Retina (tissue), 1 donor: ENCODE results near the gene CCL11.

ENCODE experiments used
- DNase-seq: peaks from one replicate; pipeline ENCODE4 v3.0.0-alpha.2; 2016

CCL11 gene

DNA sequence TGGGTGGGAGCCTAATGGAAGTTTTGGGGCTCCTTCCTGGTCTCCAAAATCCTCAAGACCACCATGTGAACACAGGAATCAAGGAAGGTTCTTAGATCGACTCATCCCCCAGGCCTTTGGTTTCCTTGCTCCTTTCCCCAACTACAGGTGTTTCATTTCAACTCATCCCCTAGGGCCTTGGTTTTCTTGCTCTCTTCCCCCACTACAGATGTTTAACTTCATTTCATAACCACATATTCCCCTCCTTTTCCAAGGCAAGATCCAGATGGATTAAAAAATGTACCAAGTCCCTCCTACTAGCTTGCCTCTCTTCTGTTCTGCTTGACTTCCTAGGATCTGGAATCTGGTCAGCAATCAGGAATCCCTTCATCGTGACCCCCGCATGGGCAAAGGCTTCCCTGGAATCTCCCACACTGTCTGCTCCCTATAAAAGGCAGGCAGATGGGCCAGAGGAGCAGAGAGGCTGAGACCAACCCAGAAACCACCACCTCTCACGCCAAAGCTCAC lies at the start of gene CCL11:
TSS of gene CCL11 (plus strand) at position 457 of the 507 bp plus-strand sequence. CDS start 67 bp downstream, outside the sequence.
- DNase-seq, result no peak

DNA sequence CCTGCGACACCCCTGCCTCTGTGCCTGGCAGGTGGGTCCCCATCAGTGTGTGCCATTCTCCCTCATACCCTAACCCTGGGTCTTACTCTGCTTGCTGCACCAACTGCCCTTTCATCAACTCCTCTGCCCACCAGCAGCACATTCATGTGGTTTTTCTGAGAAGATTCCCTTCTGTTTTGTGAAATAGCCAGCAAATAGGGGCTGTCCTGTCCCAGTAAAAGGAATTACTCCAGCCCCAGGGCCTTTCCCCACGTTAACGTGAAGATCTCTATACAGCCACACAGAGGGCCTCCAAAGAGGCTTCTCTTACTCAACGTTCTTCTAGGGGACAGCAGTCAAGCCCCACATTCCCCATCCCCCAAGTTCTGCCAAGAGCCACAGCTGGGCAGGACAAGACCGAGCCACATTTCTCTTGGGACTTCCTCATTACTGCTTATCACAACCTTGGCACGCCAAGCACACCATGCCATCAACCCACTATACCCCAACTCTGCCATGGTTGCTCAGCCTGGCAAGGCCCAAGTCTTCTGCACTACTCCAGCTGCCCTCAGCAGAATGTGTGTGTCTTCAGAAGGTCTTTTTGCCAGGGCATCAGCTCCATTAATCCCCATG lies 49.2 kb upstream of the CCL11 start:
- DNase-seq, result no peak

DNA sequence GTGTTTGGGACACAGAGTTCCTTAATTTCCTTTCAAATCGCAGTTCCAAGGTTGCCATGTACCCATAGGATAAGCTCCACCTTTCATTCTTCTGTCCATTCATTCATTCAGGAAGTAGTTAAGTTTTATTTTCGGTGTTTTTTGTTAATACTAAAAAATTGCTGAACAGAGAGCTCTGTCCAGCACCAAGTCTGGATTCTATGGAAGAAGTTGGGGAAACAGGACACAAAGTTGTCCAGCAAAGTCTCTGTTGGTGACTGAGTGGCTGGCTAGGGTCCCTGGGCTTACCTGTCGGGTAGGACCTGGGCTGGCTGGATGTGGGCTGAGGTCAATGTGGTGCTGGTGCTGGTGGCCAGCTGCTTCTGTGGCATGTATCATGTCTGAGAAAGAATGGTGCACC lies 48.1 kb upstream of the CCL11 start:
- DNase-seq, result no peak

DNA sequence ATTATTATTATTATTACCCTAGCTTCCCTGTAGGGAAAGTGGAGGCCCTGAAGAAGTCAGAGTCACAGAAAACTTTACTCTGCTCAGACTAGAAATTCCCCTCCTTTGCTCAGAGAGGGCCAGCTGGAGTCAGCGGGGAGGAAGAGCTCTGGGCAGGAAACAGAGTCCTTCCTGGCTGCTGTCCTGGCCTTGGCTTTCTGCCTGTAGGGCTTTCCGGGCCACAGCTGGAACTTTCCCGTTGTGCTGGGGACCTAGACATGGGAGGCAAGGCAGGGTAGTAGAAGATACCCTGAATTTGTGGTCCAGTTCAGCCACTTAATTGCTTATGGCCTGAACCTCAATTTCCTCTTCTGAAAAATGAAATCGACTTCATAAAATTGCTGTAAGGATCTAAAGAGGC lies 44.5 kb upstream of the CCL11 start:
- DNase-seq, result no peak

DNA sequence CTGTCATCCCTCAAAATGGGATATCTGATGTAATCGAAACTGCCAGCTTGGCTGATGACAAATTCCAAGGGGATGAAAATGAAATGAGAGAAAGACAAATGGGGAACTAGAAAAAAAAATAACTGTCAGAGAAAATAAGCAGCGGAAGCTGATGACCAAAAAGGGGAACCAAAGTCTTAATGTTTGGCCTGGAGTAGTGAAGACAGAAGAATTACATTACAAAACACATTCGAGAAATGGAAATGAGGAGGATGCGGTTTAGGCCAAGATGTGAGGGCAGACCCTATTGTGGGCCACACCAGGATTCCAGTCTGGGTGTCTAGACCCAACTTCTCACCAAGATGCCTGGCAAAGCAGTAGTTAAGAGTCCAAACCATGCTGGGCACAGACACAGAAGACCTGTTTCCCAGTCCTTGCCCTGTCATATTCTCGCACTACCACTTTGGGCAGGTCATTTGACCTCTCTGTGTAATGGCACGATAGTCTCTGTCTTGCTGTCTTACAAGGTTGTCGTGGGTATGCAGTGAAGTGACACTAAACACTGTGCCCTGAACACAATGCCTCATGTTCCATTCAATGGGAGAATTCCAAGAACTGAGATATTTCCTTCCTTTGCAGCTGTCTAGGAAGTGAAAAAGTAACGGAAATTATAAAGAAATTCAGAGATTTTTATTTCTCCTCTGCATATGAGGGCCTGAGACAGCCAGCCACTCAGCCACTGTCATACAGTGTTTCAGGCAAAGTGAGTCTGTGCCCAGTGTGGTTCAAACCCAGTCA lies 42.8 kb upstream of the CCL11 start:
- no peak for DNase-seq

DNA sequence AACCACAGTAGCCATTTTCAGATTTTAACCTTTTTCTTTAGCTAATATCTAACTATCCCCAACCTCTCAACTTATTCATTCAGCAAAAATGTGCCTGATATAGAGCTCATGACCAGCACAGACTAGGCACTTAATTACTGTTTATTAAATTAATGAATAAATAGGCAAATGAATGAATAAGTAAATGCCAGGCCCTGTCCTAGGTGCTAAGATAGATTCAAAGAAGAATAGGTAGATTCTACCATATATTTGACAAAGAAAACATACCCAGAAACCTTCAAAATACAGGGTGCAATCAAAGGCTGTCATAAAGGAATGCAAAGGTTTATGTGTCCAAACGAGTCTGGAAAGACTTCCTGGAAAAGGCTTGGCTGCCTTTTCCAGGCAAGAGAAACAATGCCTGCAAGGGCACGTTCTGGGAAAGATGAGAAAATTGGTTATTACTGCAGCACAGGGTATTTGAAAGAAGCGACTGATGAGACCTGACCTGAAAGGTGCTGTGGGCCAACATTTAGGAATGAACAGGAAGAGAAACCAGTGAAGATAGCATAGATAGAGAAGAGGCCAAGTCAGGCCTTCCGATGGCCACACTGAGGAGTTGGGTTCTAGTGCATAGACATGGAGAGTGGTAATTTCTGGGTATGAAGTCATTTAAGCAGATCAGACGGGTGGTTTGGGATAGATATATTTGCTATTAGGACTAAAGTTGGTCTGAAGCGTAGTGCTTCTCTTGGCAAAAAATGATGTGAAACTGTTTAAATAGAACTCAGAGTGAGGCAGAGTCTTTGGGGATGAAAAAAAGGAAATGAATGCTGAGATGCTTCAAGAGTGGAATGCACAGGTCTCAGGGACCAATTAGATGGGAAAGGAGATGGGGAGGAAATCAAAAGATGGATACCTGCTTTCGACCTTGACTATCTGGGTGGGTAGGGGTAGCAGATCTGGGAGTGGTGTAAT lies 41.9 kb upstream of the CCL11 start:
- no peak for DNase-seq

DNA sequence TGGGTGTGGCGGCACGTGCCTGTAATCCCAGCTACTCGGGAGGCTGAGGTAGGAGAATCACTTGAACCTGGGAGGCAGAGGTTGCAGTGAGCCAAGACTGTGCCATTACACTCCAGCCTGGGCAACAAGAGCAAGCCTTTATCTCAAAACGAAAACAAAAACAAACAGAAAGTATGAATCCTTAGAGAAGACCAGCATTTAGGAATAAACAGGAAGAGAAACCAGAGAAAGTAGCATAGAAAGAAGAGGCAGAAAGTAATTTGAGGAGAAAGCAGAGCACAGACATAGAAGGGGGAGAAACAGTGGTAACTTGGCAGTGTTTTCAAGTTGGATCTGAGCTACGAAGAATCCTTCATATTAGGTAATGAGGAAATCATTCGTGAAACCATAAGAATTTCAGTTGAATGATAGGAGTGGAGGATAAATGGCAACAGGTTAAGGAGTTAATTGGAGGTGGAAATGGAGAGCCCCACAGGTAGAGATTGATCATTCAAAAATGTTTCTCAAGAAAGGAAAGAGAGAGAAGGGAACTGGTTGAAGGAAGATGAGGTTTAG lies 40.1 kb upstream of the CCL11 start:
- DNase-seq, result no peak

DNA sequence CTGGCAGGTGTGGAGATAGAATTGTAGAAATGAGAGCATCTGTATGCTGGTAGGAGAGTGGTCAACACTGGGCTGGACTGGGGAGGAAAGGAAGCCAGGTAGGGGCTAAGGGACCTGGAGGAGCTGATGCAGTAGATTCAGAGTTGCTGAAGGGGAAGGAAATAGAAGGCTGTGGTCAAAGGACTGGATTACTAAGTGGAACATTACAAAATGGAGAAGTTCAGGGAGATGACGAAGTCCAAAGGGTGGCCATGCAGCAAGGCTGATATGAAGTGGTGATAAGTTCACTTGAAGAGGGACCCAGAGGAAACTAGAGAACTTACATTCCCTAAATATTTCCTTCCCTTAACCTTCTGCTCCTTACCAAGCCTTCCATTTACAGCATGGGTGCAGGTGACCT lies 39.1 kb upstream of the CCL11 start:
- DNase-seq, result no peak

DNA sequence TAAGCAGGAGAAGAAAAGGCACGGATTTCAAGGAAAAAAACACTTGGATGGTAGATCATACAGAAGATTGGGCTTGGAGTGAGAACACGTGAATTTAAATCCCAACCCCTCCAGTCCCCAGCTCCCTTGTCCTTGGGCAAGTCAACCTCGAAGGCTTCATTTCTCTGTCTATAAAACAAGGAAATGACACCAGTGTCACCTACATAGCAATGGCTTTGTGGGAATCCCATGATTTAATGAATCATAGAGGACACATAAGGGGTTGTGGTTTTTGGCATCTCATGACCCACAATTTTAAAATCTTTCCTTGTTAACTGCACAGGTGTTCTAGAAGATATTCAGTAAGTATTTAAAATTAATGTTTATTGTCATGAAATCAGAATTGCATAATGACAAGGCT lies 38.7 kb upstream of the CCL11 start:
- DNase-seq, result no peak

DNA sequence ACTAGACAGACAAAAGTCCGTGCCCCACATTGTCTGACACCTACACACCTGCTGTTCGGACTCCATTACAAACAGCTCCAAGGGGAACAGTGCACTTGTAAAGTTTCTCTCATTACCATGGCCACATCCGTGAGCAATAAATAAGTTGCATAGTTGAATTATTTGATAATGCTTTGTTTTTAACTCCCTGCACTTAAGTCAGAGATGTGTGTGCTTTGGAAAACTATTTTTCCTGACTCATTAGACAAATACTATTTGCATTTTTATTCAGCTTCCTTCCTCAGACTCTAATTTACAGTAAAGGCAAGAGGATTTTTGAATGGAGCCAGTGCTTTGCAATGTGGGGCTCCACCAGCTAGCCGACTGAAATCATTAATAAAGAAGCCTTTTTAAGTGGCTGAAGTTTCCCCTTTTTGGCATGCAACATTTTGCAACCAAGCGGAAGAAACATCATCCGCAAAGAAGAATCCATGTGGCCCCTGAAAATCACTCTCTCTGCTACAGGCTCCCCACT lies 37.0 kb upstream of the CCL11 start:
- no peak for DNase-seq

DNA sequence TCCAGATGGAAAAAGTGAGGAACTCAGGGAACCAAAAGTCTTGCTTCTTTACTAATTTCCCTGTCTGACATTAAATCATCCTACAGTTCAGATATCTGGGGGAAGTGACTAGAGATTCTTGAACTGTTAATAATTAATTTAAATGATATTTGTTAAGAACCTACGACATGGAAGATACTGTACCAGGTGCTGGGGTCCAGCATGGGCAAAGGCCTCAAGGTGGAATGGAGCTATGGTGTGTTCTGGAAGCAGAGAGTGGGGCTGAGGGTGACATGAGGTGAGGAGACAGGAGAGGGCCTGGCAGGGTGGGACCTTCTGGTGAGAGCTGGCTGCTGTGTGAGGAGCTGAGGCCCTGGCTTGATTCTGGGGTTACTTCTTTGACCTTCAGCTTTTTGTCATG lies 36.5 kb upstream of the CCL11 start:
- DNase-seq, result no peak

DNA sequence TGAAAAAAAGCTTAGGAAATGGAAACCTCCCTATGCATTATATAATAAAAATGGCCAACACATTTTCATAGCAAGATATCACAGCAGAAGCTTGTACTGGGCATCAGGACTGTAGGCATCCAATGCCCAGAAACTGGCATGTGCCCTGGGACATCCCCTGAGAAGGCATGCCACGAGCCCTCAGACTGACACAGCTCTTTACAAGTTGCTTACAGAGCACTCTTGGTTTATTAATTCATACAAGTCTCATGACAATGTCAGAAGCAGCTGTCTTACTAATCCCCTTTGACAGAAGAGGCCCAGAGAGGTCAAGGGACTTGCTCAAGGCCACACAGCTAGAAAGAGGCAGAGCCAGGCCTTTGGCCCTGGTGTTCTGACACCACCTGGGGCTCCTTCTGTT lies 36.1 kb upstream of the CCL11 start:
- DNase-seq, result no peak

DNA sequence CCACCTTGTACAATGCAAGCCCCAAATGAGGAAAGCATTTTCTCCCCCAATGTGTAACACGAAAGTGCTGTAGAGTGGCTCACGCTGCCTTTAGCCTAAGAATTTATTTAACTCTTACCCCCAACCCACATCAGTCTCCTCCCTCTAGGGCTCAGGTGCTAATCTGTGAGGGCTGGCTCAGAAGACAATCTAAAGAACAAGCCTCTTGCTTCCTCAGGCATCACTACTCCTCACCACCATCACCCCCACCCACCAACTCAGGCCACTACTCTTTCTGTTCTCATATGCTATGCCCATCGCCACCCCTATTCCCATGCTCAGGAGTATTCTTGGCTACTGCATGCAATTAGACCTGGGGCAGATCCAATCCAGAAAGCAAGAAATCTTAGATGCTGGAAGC lies 34.4 kb upstream of the CCL11 start:
- no peak for DNase-seq

DNA sequence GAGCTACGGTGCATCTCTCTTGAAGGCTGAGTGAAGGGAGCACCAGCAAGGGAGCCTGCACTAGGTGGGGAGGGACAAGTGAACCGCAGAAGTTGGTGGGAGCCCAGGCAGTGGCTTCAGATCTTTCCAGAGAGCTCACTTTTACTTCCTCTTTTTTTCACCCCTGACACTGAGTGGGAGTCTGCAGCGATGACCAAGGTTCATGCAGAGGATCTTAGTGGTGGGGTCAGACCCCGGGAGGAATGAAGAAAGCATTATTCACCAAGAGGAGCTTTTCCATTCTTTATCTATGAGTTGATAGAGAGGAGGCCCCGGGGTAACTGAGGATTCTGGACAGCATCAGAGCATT lies 33.5 kb upstream of the CCL11 start:
- DNase-seq, result no peak

DNA sequence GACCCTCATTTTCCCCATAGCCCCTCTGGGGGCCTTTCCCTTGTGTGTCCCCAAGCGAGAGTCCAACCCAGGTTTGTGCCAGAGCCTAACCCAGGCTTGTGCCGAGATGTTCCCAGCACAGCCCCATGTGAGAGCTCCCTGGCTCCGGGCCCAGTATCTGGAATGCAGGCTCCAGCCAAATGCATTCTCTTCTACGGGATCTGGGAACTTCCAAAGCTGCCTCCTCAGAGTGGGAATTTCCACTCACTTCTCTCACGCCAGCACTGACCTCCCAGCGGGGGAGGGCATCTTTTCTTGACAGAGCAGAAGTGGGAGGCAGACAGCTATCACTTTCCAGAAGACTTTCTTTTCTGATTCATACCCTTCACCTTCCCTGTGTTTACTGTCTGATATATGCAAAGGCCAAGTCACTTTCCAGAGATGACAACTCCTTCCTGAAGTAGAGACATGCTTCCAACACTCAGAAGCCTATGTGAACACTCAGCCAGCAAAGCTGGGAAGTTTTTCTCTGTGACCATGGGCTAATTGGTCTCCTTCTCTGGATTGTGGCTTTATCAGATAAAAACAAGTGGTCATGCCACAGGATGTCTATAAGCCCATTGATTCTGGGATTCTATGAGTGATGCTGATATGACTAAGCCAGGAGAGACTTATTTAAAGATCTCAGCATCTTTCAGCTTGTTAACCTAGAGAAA lies 33.0 kb upstream of the CCL11 start:
- DNase-seq, result no peak

DNA sequence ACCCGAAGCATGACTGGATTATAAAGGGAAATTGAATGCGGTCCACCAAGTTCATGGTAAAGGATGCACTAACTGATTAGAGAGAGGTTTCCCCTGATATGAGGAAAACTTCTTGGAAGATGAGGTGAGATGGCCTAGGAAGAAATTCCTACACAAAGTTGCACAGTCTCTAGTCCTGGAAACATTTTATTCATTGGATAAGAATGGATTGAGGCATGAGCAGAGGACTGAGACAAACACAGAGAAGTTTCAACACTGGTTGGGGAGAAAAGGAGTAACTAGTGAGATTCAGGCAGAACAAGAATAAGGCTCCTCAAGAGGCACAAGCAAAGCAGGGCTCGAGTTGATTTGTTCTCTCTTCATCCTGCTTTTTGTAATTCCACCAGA lies 32.4 kb upstream of the CCL11 start:
- no peak for DNase-seq

DNA sequence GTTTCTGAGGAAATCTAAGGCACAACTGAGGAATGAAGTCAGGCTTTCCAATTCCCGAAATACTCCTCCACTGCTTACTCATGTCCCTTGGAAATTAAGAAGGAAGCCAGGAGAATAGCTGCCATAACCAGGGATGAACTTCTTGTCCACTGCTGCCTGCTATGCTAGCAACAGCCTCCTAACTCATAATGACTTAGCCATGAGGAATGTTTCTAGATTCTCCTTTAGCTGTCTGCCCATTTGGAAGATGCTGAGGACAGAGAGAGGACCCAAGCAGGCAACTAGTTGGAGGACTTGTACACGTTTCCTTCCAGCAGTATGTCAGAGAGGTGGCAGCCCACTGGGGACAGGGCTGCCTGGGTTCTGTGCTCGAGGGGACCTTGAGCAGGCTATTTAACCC lies 31.4 kb upstream of the CCL11 start:
- no peak for DNase-seq

DNA sequence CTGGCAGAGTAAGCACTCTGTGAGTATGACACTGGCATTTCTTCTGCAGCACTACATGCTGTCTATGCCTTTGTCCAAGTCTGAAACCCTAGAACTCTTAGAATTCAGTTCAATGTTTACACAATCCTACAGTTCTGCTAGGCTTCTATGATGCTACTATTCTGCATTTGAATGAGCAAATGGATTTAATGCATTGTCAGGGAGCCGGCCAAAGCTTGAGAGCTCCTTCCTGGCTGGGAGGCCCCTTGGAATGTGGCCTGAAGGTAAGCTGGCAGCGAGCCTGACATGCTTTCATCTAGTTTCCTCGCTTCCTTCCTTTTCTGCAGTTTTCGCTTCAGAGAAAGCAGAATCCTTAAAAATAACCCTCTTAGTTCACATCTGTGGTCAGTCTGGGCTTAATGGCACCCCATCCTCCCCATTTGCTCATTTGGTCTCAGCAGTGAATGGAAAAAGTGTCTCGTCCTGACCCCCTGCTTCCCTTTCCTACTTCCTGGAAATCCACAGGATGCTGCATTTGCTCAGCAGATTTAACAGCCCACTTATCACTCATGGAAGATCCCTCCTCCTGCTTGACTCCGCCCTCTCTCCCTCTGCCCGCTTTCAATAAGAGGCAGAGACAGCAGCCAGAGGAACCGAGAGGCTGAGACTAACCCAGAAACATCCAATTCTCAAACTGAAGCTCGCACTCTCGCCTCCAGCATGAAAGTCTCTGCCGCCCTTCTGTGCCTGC lies 30.7 kb upstream of the CCL11 start, which contains the start of gene CCL2:
TSS of gene CCL2 (plus strand) at position 635 of the 730 bp plus-strand sequence. CDS start at position 700, 65 bp downstream.
- DNase-seq, result peak; percentile 79

DNA sequence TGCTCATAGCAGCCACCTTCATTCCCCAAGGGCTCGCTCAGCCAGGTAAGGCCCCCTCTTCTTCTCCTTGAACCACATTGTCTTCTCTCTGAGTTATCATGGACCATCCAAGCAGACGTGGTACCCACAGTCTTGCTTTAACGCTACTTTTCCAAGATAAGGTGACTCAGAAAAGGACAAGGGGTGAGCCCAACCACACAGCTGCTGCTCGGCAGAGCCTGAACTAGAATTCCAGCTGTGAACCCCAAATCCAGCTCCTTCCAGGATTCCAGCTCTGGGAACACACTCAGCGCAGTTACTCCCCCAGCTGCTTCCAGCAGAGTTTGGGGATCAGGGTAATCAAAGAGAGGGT lies 30.2 kb upstream of the CCL11 start:
- peak; percentile 69 for DNase-seq

DNA sequence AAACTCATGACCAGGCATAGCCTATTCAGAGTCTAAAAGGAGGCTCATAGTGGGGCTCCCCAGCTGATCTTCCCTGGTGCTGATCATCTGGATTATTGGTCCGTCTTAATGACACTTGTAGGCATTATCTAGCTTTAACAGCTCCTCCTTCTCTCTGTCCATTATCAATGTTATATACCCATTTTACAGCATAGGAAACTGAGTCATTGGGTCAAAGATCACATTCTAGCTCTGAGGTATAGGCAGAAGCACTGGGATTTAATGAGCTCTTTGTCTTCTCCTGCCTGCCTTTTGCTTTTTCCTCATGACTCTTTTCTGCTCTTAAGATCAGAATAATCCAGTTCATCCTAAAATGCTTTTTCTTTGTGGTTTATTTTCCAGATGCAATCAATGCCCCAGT lies 29.7 kb upstream of the CCL11 start:
- DNase-seq, result no peak

DNA sequence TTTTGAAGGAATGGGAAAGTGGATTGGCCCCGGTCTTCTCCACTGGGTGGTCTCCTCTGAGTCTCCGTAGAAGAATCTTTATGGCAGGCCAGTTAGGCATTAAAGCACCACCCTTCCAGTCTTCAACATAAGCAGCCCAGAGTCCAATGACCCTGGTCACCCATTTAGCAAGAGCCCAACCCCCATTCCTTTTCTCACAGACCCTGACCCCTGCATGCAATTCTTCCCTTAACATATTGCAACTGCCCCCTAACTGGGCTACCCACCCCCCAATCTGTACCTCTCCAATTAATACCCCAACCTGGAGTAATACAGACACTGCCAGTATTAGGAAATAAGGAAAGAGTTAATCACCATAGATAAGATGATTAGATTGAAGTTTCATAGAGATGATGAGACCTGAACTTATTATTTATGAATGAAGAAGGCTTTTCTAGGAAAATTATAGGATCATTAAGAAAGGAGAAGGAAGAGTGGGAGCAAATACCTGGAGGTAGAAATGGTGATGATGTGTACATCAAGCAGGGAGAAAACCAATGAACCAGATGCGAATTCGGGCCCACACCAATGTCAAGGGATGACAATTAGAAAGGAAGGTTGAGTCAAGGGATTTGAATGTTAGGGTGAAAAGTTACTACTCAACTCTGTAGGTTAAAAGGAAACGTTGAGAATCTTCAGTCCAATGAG lies 28.1 kb upstream of the CCL11 start:
- DNase-seq, result no peak
